Stomach smooth muscle (tissue), 2 donors: ENCODE data around the gene MRPS2.
"Not testable (repeated sequence)": the region's sequence is repeated elsewhere in the genome, so short reads cannot be mapped to it uniquely, and the experiment has no call there.

ENCODE experiments used
- H3K27ac ChIP-seq: one replicate; pipeline ENCODE4 v1.7.0; 2013; ENCODE audit warnings: mild to moderate bottlenecking, low read length, inconsistent platforms
- H3K27me3 ChIP-seq, 2 donors: one replicate each; pipeline ENCODE4 v1.7.0; 2013; ENCODE audit warnings: low read length in 2 of 2; ENCODE audit not compliant: insufficient read depth in 2 of 2, control insufficient read depth in 1 of 2
- H3K36me3 ChIP-seq, 2 donors: one replicate each; pipeline ENCODE4 v1.7.0; 2013; ENCODE audit warnings: low read length in 2 of 2; ENCODE audit not compliant: control insufficient read depth in 2 of 2, insufficient read depth in 2 of 2
- H3K4me1 ChIP-seq: one replicate; pipeline ENCODE4 v1.7.0; 2013; ENCODE audit warnings: low read length; ENCODE audit not compliant: control insufficient read depth, insufficient read depth
- H3K4me3 ChIP-seq, 2 donors: one replicate each; pipeline ENCODE4 v1.7.0; 2013; ENCODE audit warnings: low read length in 2 of 2
- H3K9ac ChIP-seq, 2 donors: one replicate each; pipeline ENCODE4 v1.7.0; 2013; ENCODE audit warnings: low read length in 2 of 2, mild to moderate bottlenecking in 1 of 2
- H3K9me3 ChIP-seq, 2 donors: one replicate each; pipeline ENCODE4 v1.7.0; 2013; ENCODE audit warnings: low read length in 2 of 2; ENCODE audit not compliant: control insufficient read depth in 2 of 2
- donor health status: healthy.
- donor health status: Pancreatic carcinoma.

The MRPS2 gene

DNA sequence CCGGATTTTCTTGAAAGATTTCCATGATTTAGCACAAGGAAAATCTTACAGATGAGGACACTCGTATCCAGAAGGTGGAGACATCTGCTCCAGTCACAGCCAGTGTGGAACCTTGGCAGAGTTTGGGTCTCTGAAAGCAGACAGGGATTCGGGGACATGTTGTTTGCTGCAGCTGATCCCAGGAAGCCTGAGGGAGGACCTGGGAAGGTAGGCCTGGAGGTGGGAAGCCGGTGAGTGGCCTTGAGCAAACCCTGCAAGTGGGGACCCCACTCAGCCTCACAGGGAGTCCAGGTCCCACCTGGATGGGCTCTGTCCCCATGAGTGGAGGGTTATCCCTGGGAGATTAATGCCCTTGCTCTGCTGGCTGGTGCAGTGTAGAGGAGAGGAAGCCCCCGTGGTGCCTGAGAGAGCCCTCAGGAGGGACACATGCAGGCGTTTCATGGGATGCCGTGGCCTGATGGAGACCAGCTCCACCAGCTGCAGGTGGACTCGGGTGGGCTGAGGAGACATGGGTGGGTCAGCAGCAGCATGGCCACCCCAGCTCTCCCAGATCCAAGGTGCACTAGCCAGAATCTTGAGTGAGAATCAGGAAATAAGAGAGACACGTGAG lies 7.8 kb downstream of the MRPS2 start:
- H3K27ac ChIP-seq: no peak overlapping the region
- H3K9ac ChIP-seq: no peak overlapping the region
- peaks cover 8 to 15% of the 10 kb centered on the region in 2 donors for H3K36me3 ChIP-seq
- peaks cover 0 to 2% of the 10 kb centered on the region in 2 donors for H3K27me3 ChIP-seq
- H3K9me3 ChIP-seq: no peaks in the 10 kb centered on the region
- no peaks in the 10 kb centered on the region for H3K4me1 ChIP-seq
- no peak overlapping the region for H3K4me3 ChIP-seq

DNA sequence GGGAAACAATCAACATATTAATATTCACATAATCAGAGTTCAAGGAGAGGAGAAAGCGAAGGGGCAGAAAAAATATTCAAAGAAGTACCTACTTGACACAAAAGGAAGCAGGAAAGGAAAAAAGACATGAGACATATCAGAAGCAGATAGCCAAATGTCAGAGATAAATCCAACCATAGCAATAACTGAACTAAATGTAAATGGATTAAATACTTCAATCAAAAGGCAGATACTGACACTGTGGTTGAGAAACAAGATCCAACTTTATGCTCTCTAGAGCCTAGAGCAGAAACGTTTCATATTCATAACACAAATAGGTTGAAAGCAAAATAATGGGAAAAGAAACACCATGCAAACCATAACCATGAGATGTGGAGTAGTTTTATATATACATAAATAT lies 9.0 kb downstream of the MRPS2 start:
- peaks cover 0 to 5% of the 10 kb centered on the region in 2 donors for H3K36me3 ChIP-seq
- no peak overlapping the region for H3K4me3 ChIP-seq
- no peaks in the 10 kb centered on the region for H3K4me1 ChIP-seq
- peaks cover 0 to 2% of the 10 kb centered on the region in 2 donors for H3K27me3 ChIP-seq
- H3K27ac ChIP-seq: no peak overlapping the region
- no peak overlapping the region for H3K9ac ChIP-seq
- H3K9me3 ChIP-seq: no peaks in the 10 kb centered on the region

DNA sequence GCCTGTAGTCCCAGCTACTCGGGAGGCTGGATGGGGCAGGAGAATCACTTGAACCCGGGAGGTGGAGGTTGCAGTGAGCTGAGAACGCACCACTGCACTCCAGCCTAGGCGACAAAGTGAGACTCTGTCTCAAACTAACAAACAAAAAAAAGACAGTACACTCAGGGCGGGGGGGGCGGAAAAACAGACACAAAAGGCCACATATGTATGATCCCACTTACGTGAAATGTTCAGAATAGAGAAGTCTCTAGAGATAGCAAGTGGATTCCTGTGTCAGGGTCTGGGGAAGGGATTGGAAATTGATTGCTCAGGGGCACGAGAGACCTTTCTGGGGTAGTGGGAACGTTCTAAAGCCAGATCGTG lies 11.7 kb downstream of the MRPS2 start:
- no peaks in the 10 kb centered on the region for H3K9me3 ChIP-seq
- no peaks in the 10 kb centered on the region for H3K4me1 ChIP-seq
- H3K9ac ChIP-seq: no peak overlapping the region
- no peak overlapping the region for H3K4me3 ChIP-seq
- no peak overlapping the region for H3K27ac ChIP-seq
- peaks cover 0 to 2% of the 10 kb centered on the region in 2 donors for H3K27me3 ChIP-seq
- H3K36me3 ChIP-seq: no peaks in the 10 kb centered on the region

DNA sequence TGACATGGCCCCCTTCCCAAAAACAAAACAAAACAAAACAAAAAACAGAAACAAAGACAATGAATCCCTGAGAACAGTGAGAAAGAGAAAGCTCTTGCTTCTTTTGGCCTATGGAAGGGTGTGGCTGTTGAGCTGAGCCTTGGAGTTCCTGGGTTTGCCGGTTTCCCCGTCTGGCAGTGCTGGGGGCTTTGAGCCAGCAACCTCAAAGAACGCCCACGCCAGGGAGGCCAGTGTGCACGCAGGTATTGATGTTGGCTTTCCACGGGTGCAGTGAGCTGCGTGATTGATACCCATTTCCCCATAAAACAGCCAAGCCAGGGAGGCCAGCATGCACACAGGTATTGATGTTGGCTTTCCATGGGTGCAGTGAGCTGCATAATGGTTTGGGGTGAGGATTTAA lies 12.4 kb downstream of the MRPS2 start:
- H3K36me3 ChIP-seq: no peaks in the 10 kb centered on the region
- no peaks in the 10 kb centered on the region for H3K9me3 ChIP-seq
- no peak overlapping the region for H3K9ac ChIP-seq
- peaks cover 0 to 2% of the 10 kb centered on the region in 2 donors for H3K27me3 ChIP-seq
- H3K4me3 ChIP-seq: no peak overlapping the region
- H3K4me1 ChIP-seq: no peaks in the 10 kb centered on the region
- H3K27ac ChIP-seq: no peak overlapping the region

DNA sequence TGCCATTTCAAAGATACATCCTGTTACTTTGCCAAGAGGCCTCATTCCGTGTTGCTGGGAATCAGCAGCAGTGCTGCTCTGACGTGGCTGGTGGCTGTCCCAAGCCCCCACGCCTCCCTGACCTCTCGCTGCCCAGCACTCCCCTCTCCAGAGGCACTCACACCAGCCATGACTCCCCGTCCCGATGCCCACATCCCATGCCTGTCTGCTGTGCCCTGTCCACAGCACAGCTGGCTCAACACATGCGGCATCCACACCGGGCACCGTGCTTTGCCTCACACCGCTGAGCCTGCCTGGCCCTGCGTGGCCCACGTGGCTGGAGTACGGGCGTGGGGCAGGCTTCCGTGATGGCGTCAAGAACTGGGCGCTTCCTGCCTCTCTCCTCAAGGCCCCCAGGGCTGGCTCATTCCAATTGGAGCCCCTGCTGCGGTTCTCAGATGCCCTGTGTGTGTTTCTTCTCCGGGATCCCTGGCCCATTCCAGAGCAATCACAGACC lies 12.9 kb downstream of the MRPS2 start:
- H3K27ac ChIP-seq: no peak overlapping the region

DNA sequence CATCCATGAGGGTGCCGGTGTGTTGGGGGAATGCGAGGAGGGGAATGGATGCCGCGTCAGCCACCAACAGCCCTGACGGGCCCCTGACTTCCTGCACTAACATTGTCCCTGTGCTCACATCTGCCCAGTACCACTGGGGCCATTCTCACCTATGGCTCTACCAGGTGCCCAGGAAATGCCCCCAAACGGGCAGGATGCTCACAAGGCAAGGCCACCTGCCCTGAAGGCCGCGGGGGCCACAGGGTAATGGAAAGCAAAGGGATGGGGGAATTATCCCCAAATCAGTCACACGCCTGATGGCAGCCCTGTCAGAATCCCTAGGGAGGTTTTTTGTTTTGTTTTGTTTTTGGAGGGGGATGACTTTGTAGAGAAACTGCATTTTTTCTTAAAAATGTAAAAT lies 13.4 kb downstream of the MRPS2 start:
- not testable (repeated sequence) for H3K9me3 ChIP-seq, H3K27me3 ChIP-seq, H3K36me3 ChIP-seq, H3K9ac ChIP-seq, H3K27ac ChIP-seq, H3K4me1 ChIP-seq, H3K4me3 ChIP-seq

More for the DNA sequence above, 12.9 kb downstream of the MRPS2 start:
- no peak overlapping the region for H3K4me3 ChIP-seq
- H3K36me3 ChIP-seq: no peaks in the 10 kb centered on the region
- no peak overlapping the region for H3K9ac ChIP-seq
- H3K4me1 ChIP-seq: no peaks in the 10 kb centered on the region
- H3K9me3 ChIP-seq: no peaks in the 10 kb centered on the region
- H3K27me3 ChIP-seq: peaks cover 0 to under 1% of the 10 kb centered on the region in 2 donors

DNA sequence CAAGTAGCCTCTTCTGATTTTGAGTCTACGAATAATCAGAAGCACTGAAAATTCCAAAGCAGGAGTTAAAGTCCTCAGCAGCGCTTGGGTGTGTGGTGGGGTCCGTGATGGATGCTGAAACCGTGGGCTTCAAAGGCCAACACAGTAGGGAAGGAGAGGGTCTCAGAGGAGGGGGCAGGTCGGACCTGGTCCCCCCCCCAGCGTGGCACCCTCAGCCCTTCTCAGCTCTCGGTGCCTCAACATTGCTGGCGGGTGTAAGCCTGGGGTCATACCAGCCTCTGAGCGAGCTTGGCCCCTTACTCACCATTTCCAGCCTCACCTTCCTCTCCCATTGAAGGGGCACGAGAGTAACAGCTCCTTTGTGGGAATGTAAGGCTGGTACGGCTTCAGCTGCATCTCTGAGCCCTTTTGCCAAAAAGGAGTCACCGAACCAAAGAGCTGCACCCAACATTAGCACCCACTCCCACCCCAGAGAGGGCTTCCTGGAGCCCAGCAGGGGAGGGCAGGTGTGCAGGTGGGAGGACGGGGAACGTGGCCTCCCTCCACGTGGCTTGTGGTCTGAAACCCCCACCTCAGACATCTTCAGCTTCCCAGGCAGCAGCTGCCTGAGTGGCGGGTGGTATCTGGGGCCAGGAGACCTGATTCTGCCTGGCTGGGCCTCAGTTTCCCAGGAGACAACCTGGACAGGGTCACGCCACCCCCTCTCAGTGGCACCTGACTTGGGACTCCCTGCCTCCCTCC lies 14.0 kb downstream of the MRPS2 start:
- Histone ChIP-seq H3K4me1 (no peaks in the 10 kb centered on the region), H3K9ac (no peak overlapping the region), H3K36me3 (no peaks in the 10 kb centered on the region), H3K9me3 (no peaks in the 10 kb centered on the region), H3K27ac (no peak overlapping the region), H3K4me3 (no peak overlapping the region), H3K27me3 (peaks cover 0 to 1% of the 10 kb centered on the region in 2 donors)

DNA sequence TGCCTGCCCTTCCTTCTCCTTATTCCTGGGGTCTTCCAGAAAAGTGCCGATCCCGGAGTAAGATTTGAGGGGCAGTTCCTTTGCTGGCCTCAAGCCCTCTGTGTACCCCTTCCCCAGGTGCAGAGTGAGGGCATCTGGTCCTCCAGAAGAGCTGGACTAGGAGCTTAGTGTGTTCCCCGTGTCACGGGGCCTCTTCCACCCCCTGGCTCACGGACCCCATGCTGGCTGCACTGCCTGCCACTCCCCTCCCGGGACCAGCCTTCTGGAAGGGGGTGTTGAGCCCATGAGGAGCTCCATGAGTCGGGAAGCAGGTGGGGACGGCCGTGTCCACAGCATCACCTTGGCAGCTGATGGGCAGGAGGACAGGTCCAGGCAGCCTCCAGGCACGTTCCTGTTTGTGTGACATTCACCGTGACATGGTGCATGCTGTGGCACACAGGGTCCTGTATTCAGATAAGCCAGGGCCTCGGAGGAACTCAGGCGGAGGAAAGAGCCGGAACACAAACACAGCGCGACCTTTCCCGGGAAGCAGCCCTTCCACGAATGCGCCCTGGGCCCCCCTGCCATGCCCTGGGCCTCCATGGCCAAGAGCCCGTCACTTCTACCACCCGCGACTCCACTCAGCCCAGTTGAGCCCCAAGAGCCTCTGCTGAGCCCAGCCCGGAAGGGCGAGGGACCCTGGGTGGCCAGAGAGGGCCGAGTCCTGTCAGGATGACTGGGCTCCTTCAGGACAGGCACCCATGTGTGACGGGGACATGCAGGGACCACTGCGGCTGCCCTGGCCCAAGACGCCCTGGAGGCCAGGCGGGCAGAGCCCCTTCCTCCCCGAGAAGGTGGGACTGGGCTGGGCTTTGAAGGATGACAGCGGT lies 14.8 kb downstream of the MRPS2 start:
- no peak overlapping the region for H3K27ac ChIP-seq
- no peaks in the 10 kb centered on the region for H3K36me3 ChIP-seq
- no peaks in the 10 kb centered on the region for H3K4me1 ChIP-seq
- no peak overlapping the region for H3K9ac ChIP-seq
- H3K4me3 ChIP-seq: no peak overlapping the region
- no peaks in the 10 kb centered on the region for H3K9me3 ChIP-seq
- H3K27me3 ChIP-seq: peaks cover 0 to 2% of the 10 kb centered on the region in 2 donors

DNA sequence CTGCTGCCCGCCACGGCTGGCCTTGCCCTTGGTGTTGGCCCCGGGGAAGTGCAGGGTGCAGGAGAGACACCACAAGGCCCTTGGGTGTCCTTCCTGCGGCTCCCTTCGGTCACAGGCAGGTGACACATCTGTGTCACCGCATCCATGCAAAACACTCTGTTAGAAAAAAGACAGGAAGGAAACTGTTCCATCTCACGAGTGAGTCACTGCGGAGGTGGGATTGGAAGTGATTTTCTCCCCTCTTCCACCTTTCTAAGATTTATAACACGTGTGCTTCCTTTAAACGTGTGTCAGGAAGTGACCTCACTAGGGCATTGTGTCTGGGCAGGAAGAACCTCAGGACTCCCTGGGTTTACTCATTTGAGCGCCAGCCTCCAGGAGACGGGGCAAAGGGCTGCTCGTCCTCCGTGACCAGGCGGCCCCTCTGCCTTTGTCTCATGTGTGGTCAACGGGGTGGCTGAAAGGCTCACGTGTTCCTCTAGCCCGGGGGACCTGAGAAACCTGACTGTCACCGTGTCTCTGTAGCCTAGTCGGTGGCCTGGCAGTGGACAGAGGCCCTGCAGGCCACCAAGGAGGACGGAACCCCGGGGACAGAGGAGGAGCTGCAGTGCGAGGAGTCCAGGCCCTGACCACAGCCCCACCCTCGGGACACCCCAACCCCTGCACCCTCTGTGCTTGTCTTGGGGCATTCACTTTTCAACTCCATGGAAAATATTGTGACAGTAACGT lies 15.8 kb downstream of the MRPS2 start:
- H3K36me3 ChIP-seq: no peaks in the 10 kb centered on the region
- no peak overlapping the region for H3K27ac ChIP-seq
- peaks cover 0 to 5% of the 10 kb centered on the region in 2 donors for H3K27me3 ChIP-seq
- no peak overlapping the region for H3K9ac ChIP-seq
- H3K9me3 ChIP-seq: no peaks in the 10 kb centered on the region
- H3K4me3 ChIP-seq: no peak overlapping the region
- H3K4me1 ChIP-seq: no peaks in the 10 kb centered on the region

DNA sequence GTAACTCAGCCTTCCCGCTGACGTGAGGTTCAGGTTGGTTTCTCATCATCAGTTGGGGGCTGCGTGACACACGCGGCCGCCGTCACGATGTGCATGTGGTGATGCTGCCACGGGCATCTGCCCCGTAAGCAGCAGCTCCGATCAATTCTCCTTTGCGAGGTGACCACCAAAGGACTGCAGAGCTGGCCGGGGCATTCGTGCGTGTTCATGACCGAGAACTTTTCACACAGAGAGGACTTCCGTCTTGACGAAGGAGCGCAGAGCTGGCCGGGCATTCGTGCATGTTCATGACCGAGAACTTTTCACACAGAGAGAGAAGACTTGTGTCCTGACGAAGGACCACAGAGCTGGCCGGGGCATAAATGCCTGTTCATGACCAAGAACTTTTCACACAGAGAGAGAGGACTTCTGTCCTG lies 16.9 kb downstream of the MRPS2 start:
- Histone ChIP-seq H3K9ac (no peak overlapping the region), H3K4me1 (no peaks in the 10 kb centered on the region), H3K27me3 (peaks cover 0 to 7% of the 10 kb centered on the region in 2 donors), H3K36me3 (no peaks in the 10 kb centered on the region), H3K4me3 (no peak overlapping the region), H3K27ac (no peak overlapping the region), H3K9me3 (no peaks in the 10 kb centered on the region)
